Neural cell (in vitro differentiated cells): ENCODE results near the gene NFATC3. TPM values are rescaled to one million over a fixed set of nuclear protein-coding genes. Genes with fewer than 3 reads are reported as not detected.

Source experiments
- H2AFZ ChIP-seq: fragments of 200-600, 300-800 bp; sonication (generic), shearing (Covaris generic); 2 replicates; pipeline ENCODE4 v1.6.0; 2014; ENCODE audit warnings: low read depth, mild to moderate bottlenecking, antibody characterized with exemption, low read length, moderate library complexity
- H3F3A ChIP-seq: fragments of 200-600 bp; shearing (Covaris generic); 2 replicates; pipeline ENCODE4 v1.6.1; 2016; ENCODE audit warnings: mild to moderate bottlenecking, moderate library complexity, mixed read lengths, antibody characterized with exemption, low read length; ENCODE audit not compliant: insufficient read depth, poor library complexity, severe bottlenecking
- H3K27ac ChIP-seq: fragments of 200-600, 300-800 bp; sonication (generic), shearing (Covaris generic); 2 replicates; pipeline ENCODE4 v1.5.1; 2014; ENCODE audit warnings: mild to moderate bottlenecking, low read length, moderate library complexity
- H3K27me3 ChIP-seq: fragments of 300-800, 200-600 bp; sonication (generic), shearing (Covaris generic); 2 replicates; pipeline ENCODE4 v1.6.0; 2014; ENCODE audit warnings: mild to moderate bottlenecking, low read depth, low read length, moderate library complexity; ENCODE audit not compliant: insufficient read depth
- H3K36me3 ChIP-seq: fragments of 300-800, 200-600 bp; sonication (generic), shearing (Covaris generic); 2 replicates; pipeline ENCODE4 v1.5.1; 2014; ENCODE audit warnings: mild to moderate bottlenecking, antibody characterized with exemption, low read length, moderate library complexity; ENCODE audit not compliant: insufficient read depth
- H3K4me2 ChIP-seq: fragments of 300-800, 200-600 bp; sonication (generic), shearing (Covaris generic); 2 replicates; pipeline ENCODE4 v1.6.0; 2014; ENCODE audit warnings: mild to moderate bottlenecking, low read length
- H3K4me3 ChIP-seq: fragments of 300-800, 200-600 bp; sonication (generic), shearing (Covaris generic); 2 replicates; pipeline ENCODE4 v1.5.1; 2014; ENCODE audit warnings: mild to moderate bottlenecking, low read length, moderate library complexity
- H3K79me2 ChIP-seq: fragments of 200-600 bp; shearing (Covaris generic); replicated peaks from 2 replicates; pipeline ENCODE4 v1.6.0; 2014; ENCODE audit warnings: mild to moderate bottlenecking, low read length, moderate library complexity; ENCODE audit not compliant: insufficient read depth
- H3K9ac ChIP-seq: fragments of 300-800, 200-600 bp; sonication (generic), shearing (Covaris generic); 2 replicates; pipeline ENCODE4 v1.6.1; 2016; ENCODE audit warnings: mild to moderate bottlenecking, low read length, mixed read lengths
- H3K9me2 ChIP-seq: fragments of 200-600 bp; shearing (Covaris generic); 2 replicates; pipeline ENCODE4 v1.6.1; 2016; ENCODE audit warnings: mild to moderate bottlenecking, low read length, mixed read lengths; ENCODE audit not compliant: insufficient read depth
- H3K9me3 ChIP-seq: fragments of 200-600, 300-800 bp; sonication (generic), shearing (Covaris generic); 2 replicates; pipeline ENCODE4 v1.6.1; 2016; ENCODE audit warnings: mild to moderate bottlenecking, mixed run types, low read length, moderate library complexity, mixed read lengths
- H4K20me1 ChIP-seq: fragments of 200-600 bp; shearing (Covaris generic); 2 replicates; pipeline ENCODE4 v1.6.1; 2016; ENCODE audit warnings: mild to moderate bottlenecking, mixed run types; ENCODE audit not compliant: insufficient read depth
- CTCF ChIP-seq: fragments of 450-650 bp; IDR thresholded peaks from 2 replicates; pipeline ENCODE4 v1.5.1; 2014; ENCODE audit warnings: antibody characterized with exemption, mild to moderate bottlenecking, moderate library complexity; ENCODE audit not compliant: poor library complexity, severe bottlenecking
- EP300 ChIP-seq: fragments of 450-650 bp; conservative IDR thresholded peaks from 2 replicates; pipeline ENCODE4 v1.6.1; 2014; ENCODE audit warnings: antibody characterized with exemption, mild to moderate bottlenecking, moderate library complexity; ENCODE audit not compliant: poor library complexity, severe bottlenecking
- EZH2 ChIP-seq: fragments of 200-600, 300-800 bp; shearing (Covaris generic), sonication (generic); IDR thresholded peaks from 2 replicates; pipeline ENCODE4 v1.6.1; 2014; ENCODE audit warnings: antibody characterized with exemption, low read length, borderline replicate concordance, mild to moderate bottlenecking; ENCODE audit not compliant: insufficient read depth, poor library complexity, severe bottlenecking
- MXI1 ChIP-seq: fragments of 450-650 bp; conservative IDR thresholded peaks from 2 replicates; pipeline ENCODE4 v1.6.1; 2014; ENCODE audit warnings: antibody characterized with exemption, mild to moderate bottlenecking; ENCODE audit not compliant: poor library complexity, severe bottlenecking
- POLR2AphosphoS5 ChIP-seq: IDR thresholded peaks from 2 replicates; pipeline ENCODE4 v1.6.1; 2012
- RAD21 ChIP-seq: fragments of 450-650 bp; conservative IDR thresholded peaks from 2 replicates; pipeline ENCODE4 v1.6.1; 2014; ENCODE audit warnings: antibody characterized with exemption, mild to moderate bottlenecking, moderate library complexity
- REST ChIP-seq: IDR thresholded peaks from 2 replicates; pipeline ENCODE4 v1.6.1; 2012; ENCODE audit warnings: borderline replicate concordance
- SMC3 ChIP-seq: fragments of 450-650 bp; conservative IDR thresholded peaks from 2 replicates; pipeline ENCODE4 v1.6.1; 2014; ENCODE audit warnings: antibody characterized with exemption, mild to moderate bottlenecking, moderate library complexity; ENCODE audit not compliant: poor library complexity
- TAF1 ChIP-seq: IDR thresholded peaks from 2 replicates; pipeline ENCODE4 v1.6.1; 2012; ENCODE audit warnings: low read depth
- polyA plus RNA-seq: library from polyadenylated mRNA; depleted of rRNA; stranded (reverse); fragments of >200 nt; gene quantifications from 2 replicates; pipeline ENCODE4 v1.2.3, GENCODE V29; 2014

NFATC3 gene
- polyA plus RNA-seq, 1 donor from 2014 or later: 6.2 TPM

DNA sequence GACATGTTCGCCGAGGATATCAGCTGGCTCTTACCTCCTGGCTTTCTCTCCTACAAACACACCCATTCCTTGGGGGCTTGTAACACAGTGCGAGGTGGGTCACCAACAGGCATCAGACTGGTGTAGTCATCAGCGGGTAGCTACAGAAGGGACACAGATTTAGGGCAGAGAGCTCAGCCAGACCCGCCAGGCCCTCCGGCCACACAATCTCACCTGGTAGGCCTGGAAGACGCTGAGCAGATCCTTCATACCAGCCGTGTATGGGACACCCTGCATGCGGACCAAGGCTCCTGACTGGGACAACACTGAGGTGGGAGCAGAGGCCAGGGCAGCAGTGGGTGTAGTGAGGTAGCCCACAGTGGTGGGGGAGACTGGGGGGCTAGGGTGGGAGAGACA lies 145.0 kb downstream of the NFATC3 start:
- no peaks in the 10 kb centered on the region for H3K36me3 ChIP-seq
- H3F3A ChIP-seq: no peaks in the 10 kb centered on the region
- no peak overlapping the region for H3K27ac ChIP-seq
- peaks cover 19% of the 10 kb centered on the region for H3K27me3 ChIP-seq
- no peak overlapping the region for H2AFZ ChIP-seq
- no peak overlapping the region for H3K4me3 ChIP-seq
- no peaks in the 10 kb centered on the region for H4K20me1 ChIP-seq
- H3K9me2 ChIP-seq: no peaks in the 10 kb centered on the region
- no peaks in the 10 kb centered on the region for H3K9me3 ChIP-seq
- H3K79me2 ChIP-seq: no peaks in the 10 kb centered on the region
- H3K4me2 ChIP-seq: no peak overlapping the region
- H3K9ac ChIP-seq: no peak overlapping the region
- TF ChIP-seq MXI1 (no peak), POLR2AphosphoS5 (no peak), REST (no peak), CTCF (no peak), RAD21 (no peak), SMC3 (no peak), EZH2 (no peak), EP300 (no peak), TAF1 (no peak)

GRCh38 chr16:68230956-68231355 lies 145.8 kb downstream of the NFATC3 start:
- no peak for TF ChIP-seq SMC3
- TF ChIP-seq MXI1: no peak
- no peak for TF ChIP-seq CTCF
- Histone ChIP-seq H3K79me2 (no peaks in the 10 kb centered on the region), H3K9ac (no peak overlapping the region), H3K4me3 (no peak overlapping the region), H3K9me3 (no peaks in the 10 kb centered on the region), H3K27me3 (peaks cover 27% of the 10 kb centered on the region), H3F3A (no peaks in the 10 kb centered on the region), H3K27ac (no peak overlapping the region), H4K20me1 (no peaks in the 10 kb centered on the region), H3K4me2 (no peak overlapping the region), H3K9me2 (no peaks in the 10 kb centered on the region), H3K36me3 (no peaks in the 10 kb centered on the region), H2AFZ (no peak overlapping the region)
